Loucy (cell line): ENCODE data around the gene WDR4.

Experiments
- CTCF ChIP-seq: fragments of 200-600 bp; sonication (generic); conservative IDR thresholded peaks from 2 replicates; pipeline ENCODE4 v1.5.1; 2014; ENCODE audit warnings: mild to moderate bottlenecking, antibody characterized with exemption, low read length
- EZH2phosphoT487 ChIP-seq: fragments of 200-600 bp; IDR thresholded peaks from 2 replicates; pipeline ENCODE4 v1.6.1; 2018; ENCODE audit warnings: antibody characterized with exemption, mild to moderate bottlenecking, moderate library complexity, borderline replicate concordance

- 0 out of 2 replicates have a peak, but pooled peaks have one; percentile 11 for TF ChIP-seq CTCF
- TF ChIP-seq EZH2phosphoT487, result no peak
Observed at GRCh38 chr21:42864286-42864685, 15.1 kb downstream of the WDR4 start.
